ENCODE results near the gene HSD11B2.
A peak's percentile ranks its signal among the peaks of the same experiment; 100 is the strongest.

The HSD11B2 gene

GRCh38 chr16:67390816-67391423 lies 40.0 kb upstream of the HSD11B2 start:
- Histone ChIP-seq H3K9ac (no peak overlapping the region), H4K20me1 (peaks cover 30% of the 10 kb centered on the region), H3K27me3 (peaks cover 53% of the 10 kb centered on the region), H3K36me3 (no peaks in the 10 kb centered on the region), H3K27ac (no peak overlapping the region), H3K9me3 (no peaks in the 10 kb centered on the region), H3K4me1 (peaks cover 39% of the 10 kb centered on the region), H3K4me3 (no peak overlapping the region), H3K4me2 (peak overlapping the region; percentile 21; the same call in 1 of the 2 replicates)
- no peak for TF ChIP-seq Cebpa-rat (IDR thresholded peaks at IDR 0.05)

- H3K4me2 ChIP-seq: no peak overlapping the region
- H3K9me3 ChIP-seq: no peaks in the 10 kb centered on the region
- H4K20me1 ChIP-seq: peaks cover 32% of the 10 kb centered on the region
- no peak overlapping the region for H3K27ac ChIP-seq
- peaks cover 61% of the 10 kb centered on the region for H3K27me3 ChIP-seq
- no peaks in the 10 kb centered on the region for H3K36me3 ChIP-seq
- H3K4me1 ChIP-seq: peaks cover 46% of the 10 kb centered on the region
- H3K9ac ChIP-seq: no peak overlapping the region
- no peak overlapping the region for H3K4me3 ChIP-seq
- TF ChIP-seq Cebpa-rat (IDR thresholded peaks at IDR 0.05): no peak
Measured at GRCh38 chr16:67391424-67392300, 39.3 kb upstream of the HSD11B2 start.

DNA sequence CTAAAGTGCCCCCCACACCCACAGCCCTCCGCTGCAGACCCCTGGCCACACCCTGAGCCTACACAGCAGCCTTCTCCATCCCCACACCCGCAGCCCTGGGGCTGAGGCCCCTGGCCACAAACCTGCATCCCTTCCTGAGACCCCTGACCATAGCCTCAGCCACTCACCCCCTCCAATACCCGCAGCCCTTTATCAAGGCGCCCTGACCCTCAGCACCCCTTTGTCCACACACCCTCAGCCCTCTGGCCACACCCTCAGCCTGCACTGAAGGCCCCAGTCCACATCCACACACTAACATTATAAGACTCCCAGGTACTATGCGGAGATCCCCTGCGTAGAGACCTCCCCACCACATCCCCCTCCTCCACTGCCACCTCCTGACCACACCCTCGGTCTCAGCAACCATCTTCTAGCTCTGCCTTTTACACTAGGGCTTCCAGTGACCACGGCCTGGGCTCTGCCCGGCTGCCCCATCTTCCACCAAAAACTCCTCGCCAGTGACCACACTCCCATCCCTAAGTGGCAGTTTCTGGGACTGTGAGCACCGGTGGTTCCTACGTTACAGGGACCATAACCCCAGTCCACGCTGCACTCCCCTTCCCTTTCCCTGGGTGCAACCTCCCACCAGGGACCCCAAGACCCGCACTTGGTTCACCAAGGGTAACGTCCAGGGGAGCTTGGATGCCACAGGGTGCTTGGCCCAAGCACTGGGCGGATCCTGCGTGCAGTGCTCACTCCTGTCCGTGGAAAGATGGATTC lies 38.4 kb upstream of the HSD11B2 start:
- Histone ChIP-seq H3K9me3 (no peaks in the 10 kb centered on the region), H3K27ac (no peak overlapping the region), H3K27me3 (peaks cover 64% of the 10 kb centered on the region), H3K4me2 (no peak overlapping the region), H3K9ac (no peak overlapping the region), H3K36me3 (no peaks in the 10 kb centered on the region), H3K4me3 (no peak overlapping the region), H3K4me1 (peaks cover 51% of the 10 kb centered on the region), H4K20me1 (peaks cover 32% of the 10 kb centered on the region)
- TF ChIP-seq Cebpa-rat (IDR thresholded peaks at IDR 0.05): no peak

DNA sequence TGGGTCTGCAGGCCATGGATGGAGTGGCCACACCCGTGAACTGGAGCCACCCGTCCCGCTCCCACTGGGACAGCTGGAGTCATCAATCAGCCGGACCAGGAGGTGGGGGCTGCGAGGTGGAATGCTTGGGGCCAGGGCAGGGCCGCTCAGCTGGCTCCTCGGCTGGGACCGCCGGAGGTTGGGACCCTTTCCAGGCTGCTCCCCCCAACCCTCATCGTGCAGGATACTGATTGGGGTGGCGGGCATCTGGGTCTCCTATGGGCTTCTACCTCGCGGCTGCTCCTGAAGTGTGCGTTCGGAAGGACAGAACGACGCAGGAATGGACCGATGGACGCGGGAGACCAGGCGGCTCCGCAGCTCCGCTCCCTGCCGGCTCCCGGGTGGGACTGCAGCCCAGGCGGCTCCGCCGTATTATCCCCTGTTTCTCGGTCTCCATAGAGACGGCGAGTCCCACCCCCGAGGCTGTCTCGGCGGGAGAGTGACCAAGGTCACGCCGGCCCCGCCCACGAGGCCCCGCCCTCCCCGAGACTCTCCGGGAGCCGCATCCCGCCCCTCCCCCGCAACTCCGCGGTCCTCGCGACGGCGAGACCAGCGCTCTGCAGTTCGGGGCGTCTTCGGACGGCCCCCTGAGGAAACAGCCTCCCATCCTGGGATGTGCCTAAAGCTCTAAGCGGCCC lies 37.7 kb upstream of the HSD11B2 start, which contains the start of gene TPPP3:
TSS of gene TPPP3 (minus strand) at position 388 of the 677 bp plus-strand sequence. CDS start 2,387 bp downstream, outside the sequence.
- H3K9ac ChIP-seq: no peak within 1 kb of the TSS
- no peak for TF ChIP-seq Cebpa-rat (IDR thresholded peaks at IDR 0.05)
- peaks cover 64% of the 10 kb centered on the region for H3K27me3 ChIP-seq
- peaks cover 32% of the 10 kb centered on the region for H4K20me1 ChIP-seq
- H3K36me3 ChIP-seq: no peaks in the 10 kb centered on the region
- H3K9me3 ChIP-seq: no peaks in the 10 kb centered on the region
- 0 out of 2 replicates have a peak within 1 kb of the TSS, but pooled peaks have one; percentile 36 for H3K4me3 ChIP-seq
- peak within 1 kb of the TSS; percentile 40; the same call in 1 of the 2 replicates for H3K4me2 ChIP-seq
- no peak within 1 kb of the TSS for H3K27ac ChIP-seq
- H3K4me1 ChIP-seq: peaks cover 51% of the 10 kb centered on the region

- peaks cover 51% of the 10 kb centered on the region for H3K4me1 ChIP-seq
- TF ChIP-seq Cebpa-rat (IDR thresholded peaks at IDR 0.05): no peak
- no peak overlapping the region for H3K9ac ChIP-seq
- peaks cover 32% of the 10 kb centered on the region for H4K20me1 ChIP-seq
- H3K4me3 ChIP-seq: no peak overlapping the region
- H3K27ac ChIP-seq: no peak overlapping the region
- H3K27me3 ChIP-seq: peaks cover 64% of the 10 kb centered on the region
- no peaks in the 10 kb centered on the region for H3K36me3 ChIP-seq
- H3K4me2 ChIP-seq: no peak overlapping the region
- no peaks in the 10 kb centered on the region for H3K9me3 ChIP-seq
Measured at GRCh38 chr16:67393788-67394154, 37.1 kb upstream of the HSD11B2 start.

- Histone ChIP-seq H4K20me1 (peaks cover 32% of the 10 kb centered on the region), H3K4me3 (peak overlapping the region; percentile 36; the same call in 1 of the 2 replicates), H3K9ac (no peak overlapping the region), H3K27ac (no peak overlapping the region), H3K36me3 (no peaks in the 10 kb centered on the region), H3K4me1 (peaks cover 51% of the 10 kb centered on the region), H3K9me3 (no peaks in the 10 kb centered on the region), H3K27me3 (peaks cover 64% of the 10 kb centered on the region), H3K4me2 (peak overlapping the region; percentile 40)
- TF ChIP-seq Cebpa-rat (IDR thresholded peaks at IDR 0.05): no peak
Measured at GRCh38 chr16:67394155-67395104, 36.5 kb upstream of the HSD11B2 start.

GRCh38 chr16:67395105-67395457 lies 35.8 kb upstream of the HSD11B2 start:
- Histone ChIP-seq H3K4me2 (peak overlapping the region; percentile 40), H3K4me3 (0 out of 2 replicates have a peak overlapping the region, but pooled peaks have one; percentile 36), H3K36me3 (no peaks in the 10 kb centered on the region), H3K4me1 (peaks cover 51% of the 10 kb centered on the region), H3K9me3 (no peaks in the 10 kb centered on the region), H3K27me3 (peaks cover 64% of the 10 kb centered on the region), H3K27ac (no peak overlapping the region), H4K20me1 (peaks cover 32% of the 10 kb centered on the region), H3K9ac (no peak overlapping the region)
- no peak for TF ChIP-seq Cebpa-rat (IDR thresholded peaks at IDR 0.05)

DNA sequence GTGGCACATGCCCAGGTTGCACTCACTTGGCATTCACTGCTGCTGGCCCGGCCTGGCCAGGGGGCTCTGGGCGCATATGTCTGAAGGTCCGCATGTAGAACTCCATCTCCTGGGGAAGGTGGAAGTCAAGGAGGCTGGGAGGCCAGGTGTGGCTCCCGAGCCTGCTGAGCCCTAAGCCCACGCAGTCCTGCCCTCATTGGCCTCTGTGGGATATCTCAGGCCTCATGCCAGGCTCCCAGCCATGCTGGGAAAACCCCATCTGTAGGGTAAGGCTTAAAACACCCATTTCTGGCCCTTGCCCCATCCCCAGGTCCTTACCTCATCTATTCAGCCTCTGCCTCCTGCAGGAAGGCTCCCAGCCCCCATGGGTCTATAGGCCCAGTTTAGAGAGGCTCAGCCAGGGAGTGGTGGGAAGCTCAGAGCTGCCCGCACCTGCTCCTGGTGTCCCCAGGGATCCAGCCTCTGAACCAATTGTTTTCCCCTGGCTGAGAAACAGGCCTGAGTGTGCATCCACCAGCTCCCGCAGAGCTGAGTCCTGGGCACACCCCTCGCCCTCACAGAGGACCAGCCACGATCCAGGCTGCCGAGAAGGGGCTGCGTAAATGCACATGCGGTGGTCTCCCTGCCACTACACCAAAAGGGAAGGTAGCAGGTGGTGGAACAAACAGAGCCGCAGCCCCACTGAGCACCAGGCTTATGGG lies 35.3 kb upstream of the HSD11B2 start:
- no peak overlapping the region for H3K4me3 ChIP-seq
- H4K20me1 ChIP-seq: peaks cover 32% of the 10 kb centered on the region
- H3K36me3 ChIP-seq: no peaks in the 10 kb centered on the region
- no peak overlapping the region for H3K27ac ChIP-seq
- no peaks in the 10 kb centered on the region for H3K9me3 ChIP-seq
- TF ChIP-seq Cebpa-rat (IDR thresholded peaks at IDR 0.05): no peak
- peaks cover 64% of the 10 kb centered on the region for H3K27me3 ChIP-seq
- peaks cover 47% of the 10 kb centered on the region for H3K4me1 ChIP-seq
- H3K9ac ChIP-seq: no peak overlapping the region
- peak overlapping the region; percentile 40 for H3K4me2 ChIP-seq

Data from BLaER1 (cell line).